HepG2 (cell line): ENCODE data around the gene HCFC1R1. TPM values are rescaled to one million over a fixed set of nuclear protein-coding genes. Genes with fewer than 3 reads are reported as not detected.

Source experiments
- ATF7 ChIP-seq, 2 experiments: fragments of 450-650 bp in 1 of 2; sonication (generic) in 1 of 2; formaldehyde crosslinking in 1 of 2; IDR thresholded peaks; 2 replicates each; pipeline versions ENCODE4 v1.4.0 to v1.6.1; 2016 to 2020; ENCODE audit warnings: antibody characterized with exemption in 1 of 2, mild to moderate bottlenecking in 1 of 2, missing genetic modification reagents in 1 of 2
- CCDC6 ChIP-seq: sonication (generic); formaldehyde crosslinking; IDR thresholded peaks from 2 replicates; pipeline ENCODE4 v1.8.1; 2022; ENCODE audit warnings: mild to moderate bottlenecking, missing genetic modification reagents, moderate library complexity
- ESRRA ChIP-seq: sonication (generic); formaldehyde crosslinking; IDR thresholded peaks from 2 replicates; pipeline ENCODE4 v1.5.1; 2020; ENCODE audit warnings: mild to moderate bottlenecking, low read depth, missing genetic modification reagents
- HNF1B ChIP-seq: sonication (generic); formaldehyde crosslinking; IDR thresholded peaks from 2 replicates; pipeline ENCODE4 v1.5.1; 2020; ENCODE audit warnings: mild to moderate bottlenecking, moderate library complexity, missing genetic modification reagents
- HNF4G ChIP-seq, 2 experiments: sonication (generic) in 1 of 2; formaldehyde crosslinking in 1 of 2; IDR thresholded peaks; 2 replicates each; pipeline versions ENCODE4 v1.4.0 to v1.6.1; 2011 to 2020; ENCODE audit warnings: borderline replicate concordance in 2 of 2, low read depth in 2 of 2, mild to moderate bottlenecking in 2 of 2, low read length in 1 of 2, missing genetic modification reagents in 1 of 2, moderate library complexity in 1 of 2
- HNRNPK ChIP-seq: fragments of 200-400 bp; formaldehyde crosslinking; IDR thresholded peaks from 2 replicates; pipeline ENCODE4 v1.6.1; 2018; ENCODE audit warnings: low read length, low read depth, moderate library complexity, mild to moderate bottlenecking; ENCODE audit not compliant: poor library complexity, severe bottlenecking
- NONO ChIP-seq, 2 experiments: fragments of 450-650 bp in 1 of 2; sonication (generic) in 1 of 2; formaldehyde crosslinking in 1 of 2; IDR thresholded peaks in 1 of 2; conservative IDR thresholded peaks in 1 of 2; 2 replicates each; pipeline versions ENCODE4 v1.6.1 to v1.8.0; 2017 to 2022; ENCODE audit warnings: mild to moderate bottlenecking in 1 of 2, missing genetic modification reagents in 1 of 2, moderate library complexity in 1 of 2
- SIN3A ChIP-seq: IDR thresholded peaks from 2 replicates; pipeline ENCODE4 v1.6.1; 2011; ENCODE audit warnings: low read depth, mild to moderate bottlenecking, control low read depth, low read length, borderline replicate concordance
- SOX6 ChIP-seq, 2 experiments: fragments of 450-650 bp in 1 of 2; sonication (generic) in 1 of 2; formaldehyde crosslinking in 1 of 2; IDR thresholded peaks; 2 replicates each; pipeline versions ENCODE4 v1.4.0 to v1.6.1; 2017 to 2020; ENCODE audit warnings: antibody characterized with exemption in 1 of 2, mild to moderate bottlenecking in 1 of 2, missing genetic modification reagents in 1 of 2
- SRSF1 ChIP-seq: fragments of 200-400 bp; formaldehyde crosslinking; optimal IDR thresholded peaks from 2 replicates; pipeline ENCODE3; 2017; ENCODE audit warnings: mild to moderate bottlenecking, low read depth, low read length, moderate library complexity
- SRY ChIP-seq: sonication (generic); formaldehyde crosslinking; IDR thresholded peaks from 2 replicates; pipeline ENCODE4 v1.8.0; 2022; ENCODE audit warnings: mild to moderate bottlenecking, missing genetic modification reagents
- STAG1 ChIP-seq: sonication (generic); formaldehyde crosslinking; IDR thresholded peaks from 2 replicates; pipeline ENCODE4 v1.4.0; 2020; ENCODE audit warnings: missing genetic modification reagents
- TFDP1 ChIP-seq: IDR thresholded peaks from 2 replicates; pipeline ENCODE4 v1.6.1; 2016; ENCODE audit warnings: missing compliant biosample characterization, missing genetic modification reagents, borderline replicate concordance
- ZBTB7A ChIP-seq: sonication (generic); formaldehyde crosslinking; IDR thresholded peaks from 2 replicates; pipeline ENCODE4 v1.8.0; 2022; ENCODE audit warnings: mild to moderate bottlenecking, missing genetic modification reagents
- ZNF724P ChIP-seq: sonication (generic); formaldehyde crosslinking; IDR thresholded peaks from 2 replicates; pipeline ENCODE4 v1.8.0; 2022; ENCODE audit warnings: missing genetic modification reagents, borderline replicate concordance
- ZNF775 ChIP-seq: sonication (generic); formaldehyde crosslinking; IDR thresholded peaks from 2 replicates; pipeline ENCODE4 v1.4.0; 2020; ENCODE audit warnings: missing genetic modification reagents, mild to moderate bottlenecking, moderate library complexity, borderline replicate concordance
- ZNF782 ChIP-seq: sonication (generic); formaldehyde crosslinking; IDR thresholded peaks from 2 replicates; pipeline ENCODE4 v1.4.0; 2020; ENCODE audit warnings: missing genetic modification reagents, mild to moderate bottlenecking, borderline replicate concordance
- ZNF83 ChIP-seq: sonication (generic); formaldehyde crosslinking; IDR thresholded peaks from 2 replicates; pipeline ENCODE4 v1.4.0; 2020; ENCODE audit warnings: missing genetic modification reagents, mild to moderate bottlenecking, borderline replicate concordance
- polyA plus RNA-seq, 8 experiments: library from polyadenylated mRNA; depleted of rRNA in 3 of 8; stranded (reverse) in 7 of 8; unstranded in 1 of 8; fragments of >200 nt; fragmentation: Illumina TruSeq in 4 of 8; extraction: Trizol in 4 of 8; gene quantifications; 2 replicates each; pipeline versions ENCODE4 v1.2.1 to v1.2.3, GENCODE V29; 2011 to 2016; ENCODE audit warnings: low read depth in 4 of 8, missing spikeins in 1 of 8, mixed read lengths in 1 of 8; ENCODE audit not compliant: insufficient read depth in 1 of 8
- total RNA-seq, 5 experiments: library from RNA; depleted of rRNA; stranded (reverse); fragments of >200 nt; fragmentation: Illumina TruSeq; extraction: Trizol; gene quantifications; 2 replicates each; pipeline ENCODE4 v1.2.3, GENCODE V29; 2016; ENCODE audit warnings: low read depth in 1 of 5
- TF ChIP-seq, protein P1 (sequence below): sonication (generic); formaldehyde crosslinking; IDR thresholded peaks from 2 replicates; pipeline ENCODE4 v1.4.0; 2020; ENCODE audit warnings: missing genetic modification reagents, borderline replicate concordance
- TF ChIP-seq, protein P2 (sequence below): sonication (generic); formaldehyde crosslinking; IDR thresholded peaks from 2 replicates; pipeline ENCODE4 v1.4.0; 2020; ENCODE audit warnings: missing genetic modification reagents

Gene HCFC1R1
- total and polyA plus RNA-seq, 2 of the 13 experiments (the other 11 are each of a cell fraction or from before 2014, with no cell fraction given), result 13.8 to 16.1 TPM

DNA sequence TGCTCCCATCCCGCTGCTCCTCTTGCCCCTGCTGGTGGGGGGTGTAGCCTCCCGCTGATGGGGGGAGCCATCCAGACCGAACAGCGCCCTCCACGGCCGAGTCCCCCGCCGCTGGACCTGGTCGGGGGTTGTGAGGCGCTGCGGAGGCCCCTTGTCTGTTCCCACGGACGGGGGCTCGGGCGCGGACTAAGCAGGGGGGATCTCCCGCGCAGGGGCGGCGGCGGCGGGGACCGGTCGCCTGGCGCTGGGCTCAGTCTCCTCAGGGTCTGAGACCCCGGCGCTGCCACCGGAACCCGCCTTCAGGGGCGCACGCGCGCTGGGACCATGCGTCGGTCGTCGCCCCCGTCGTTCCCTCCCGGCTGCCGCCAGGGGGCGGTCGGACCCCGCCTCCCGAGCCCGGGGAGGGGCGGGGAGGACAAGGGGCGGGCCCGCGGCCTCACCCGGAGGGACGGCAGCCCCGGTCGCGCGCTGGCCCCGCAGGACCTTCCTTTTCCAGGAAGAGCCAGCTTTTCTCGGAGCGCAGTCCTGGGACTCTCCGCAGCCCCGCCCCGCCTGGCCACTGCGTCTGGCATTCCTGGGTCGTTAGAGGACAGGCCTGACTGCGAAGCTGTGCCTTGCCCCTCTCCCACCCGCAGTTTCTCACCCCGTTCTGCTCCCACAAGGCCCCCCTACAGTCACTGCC is 35.4 kb upstream of the HCFC1R1 start (continued):
- TF ChIP-seq TFDP1 (CRISPR knock-in tag) (peak; percentile 24; the same call in 1 of the 2 replicates), CCDC6 (CRISPR knock-in tag) (peak; percentile 93), SIN3A (peak; percentile 41; the same call in 1 of the 2 replicates), ATF7 (IDR thresholded peaks at IDR 0.05) (no peak), ATF7 (CRISPR knock-in tag; IDR thresholded peaks at IDR 0.05) (peak; percentile 79), ZNF782 (CRISPR knock-in tag) (no peak; the same call in 1 of the 2 replicates), HNF4G (IDR thresholded peaks at IDR 0.05; ENCODE audit: borderline replicate concordance, low read depth, low read length) (no peak), HNF4G (CRISPR knock-in tag; IDR thresholded peaks at IDR 0.05; ENCODE audit: borderline replicate concordance, low read depth) (peak; percentile 60; the same call in 1 of the 2 replicates), HNRNPK (peak; percentile 70), NONO (IDR thresholded peaks at IDR 0.05) (no peak), NONO (CRISPR knock-in tag; conservative IDR thresholded peaks at IDR 0.05) (peak; percentile 92), SRY (CRISPR knock-in tag) (0 out of 2 replicates have a peak, but pooled peaks have one; percentile 54), ZNF775 (CRISPR knock-in tag) (no peak), STAG1 (CRISPR knock-in tag) (peak; percentile 86), ZNF724P (CRISPR knock-in tag) (no peak; the same call in 1 of the 2 replicates), ZNF83 (CRISPR knock-in tag) (0 out of 2 replicates have a peak, but pooled peaks have one; percentile 6), ESRRA (CRISPR knock-in tag) (peak; percentile 76), SOX6 (IDR thresholded peaks at IDR 0.05) (no peak), SOX6 (CRISPR knock-in tag; IDR thresholded peaks at IDR 0.05) (peak; percentile 46; the same call in 1 of the 2 replicates), ZBTB7A (CRISPR knock-in tag) (peak; percentile 89), SRSF1 (peak; percentile 85), HNF1B (CRISPR knock-in tag) (no peak)
- TF ChIP-seq, protein P1, sequence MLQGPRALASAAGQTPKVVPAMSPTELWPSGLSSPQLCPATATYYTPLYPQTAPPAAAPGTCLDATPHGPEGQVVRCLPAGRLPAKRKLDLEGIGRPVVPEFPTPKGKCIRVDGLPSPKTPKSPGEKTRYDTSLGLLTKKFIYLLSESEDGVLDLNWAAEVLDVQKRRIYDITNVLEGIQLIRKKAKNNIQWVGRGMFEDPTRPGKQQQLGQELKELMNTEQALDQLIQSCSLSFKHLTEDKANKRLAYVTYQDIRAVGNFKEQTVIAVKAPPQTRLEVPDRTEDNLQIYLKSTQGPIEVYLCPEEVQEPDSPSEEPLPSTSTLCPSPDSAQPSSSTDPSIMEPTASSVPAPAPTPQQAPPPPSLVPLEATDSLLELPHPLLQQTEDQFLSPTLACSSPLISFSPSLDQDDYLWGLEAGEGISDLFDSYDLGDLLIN (CRISPR knock-in tag), result 0 out of 2 replicates have a peak, but pooled peaks have one; percentile 20
- TF ChIP-seq, protein P2, sequence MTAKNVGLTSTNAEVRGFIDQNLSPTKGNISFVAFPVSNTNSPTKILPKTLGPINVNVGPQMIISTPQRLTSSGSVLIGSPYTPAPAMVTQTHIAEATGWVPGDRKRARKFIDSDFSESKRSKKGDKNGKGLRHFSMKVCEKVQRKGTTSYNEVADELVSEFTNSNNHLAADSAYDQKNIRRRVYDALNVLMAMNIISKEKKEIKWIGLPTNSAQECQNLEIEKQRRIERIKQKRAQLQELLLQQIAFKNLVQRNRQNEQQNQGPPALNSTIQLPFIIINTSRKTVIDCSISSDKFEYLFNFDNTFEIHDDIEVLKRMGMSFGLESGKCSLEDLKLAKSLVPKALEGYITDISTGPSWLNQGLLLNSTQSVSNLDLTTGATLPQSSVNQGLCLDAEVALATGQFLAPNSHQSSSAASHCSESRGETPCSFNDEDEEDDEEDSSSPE (CRISPR knock-in tag), result peak; percentile 66
